Activated naive CD8-positive, alpha-beta T cell treated with anti-CD3 and anti-CD28 coated beads, Interleukin-2, amount 50 U/mL, for 24 hours (primary cell): ENCODE measurements around the gene CREB5.

Experiments
- ATAC-seq: fragments of 150-1000 bp; cut with Tn5 transposase; one replicate; pipeline ENCODE4 v1.10.0; 2021
- DNase-seq: peaks from one replicate; pipeline ENCODE4 v3.0.0; 2021
- H3K27ac Mint-ChIP-seq: one replicate; pipeline ENCODE4 v1.8.0; 2021; ENCODE audit warnings: mild to moderate bottlenecking, mixed read lengths
- H3K27me3 Mint-ChIP-seq: one replicate; pipeline ENCODE4 v1.8.0; 2021; ENCODE audit warnings: mixed read lengths
- H3K36me3 Mint-ChIP-seq: one replicate; pipeline ENCODE4 v1.8.0; 2021; ENCODE audit warnings: low read depth, mixed read lengths
- H3K4me1 Mint-ChIP-seq: one replicate; pipeline ENCODE4 v1.8.0; 2021; ENCODE audit warnings: mixed read lengths
- H3K4me3 Mint-ChIP-seq: one replicate; pipeline ENCODE4 v1.8.0; 2021; ENCODE audit warnings: mild to moderate bottlenecking, moderate library complexity, mixed read lengths
- H3K9me3 Mint-ChIP-seq: one replicate; pipeline ENCODE4 v1.8.0; 2021; ENCODE audit warnings: mixed read lengths

CREB5 gene

GRCh38 chr7:28717445-28718054 lies 305.2 kb downstream of the CREB5 start:
- ATAC-seq = no peak

GRCh38 chr7:28718055-28718481 lies 305.8 kb downstream of the CREB5 start:
- Mint-ChIP-seq H3K27ac (no peak overlapping the region), H3K4me3 (no peak overlapping the region), H3K36me3 (no peaks in the 10 kb centered on the region), H3K9me3 (no peaks in the 10 kb centered on the region), H3K4me1 (no peaks in the 10 kb centered on the region), H3K27me3 (no peaks in the 10 kb centered on the region)
- ATAC-seq (no peak), DNase-seq (no peak)

More at GRCh38 chr7:28717445-28718054, 305.2 kb downstream of the CREB5 start:
- H3K27ac Mint-ChIP-seq = no peak overlapping the region
- H3K9me3 Mint-ChIP-seq = no peaks in the 10 kb centered on the region
- H3K4me3 Mint-ChIP-seq = no peak overlapping the region
- no peak for DNase-seq
- H3K27me3 Mint-ChIP-seq = no peaks in the 10 kb centered on the region
- no peaks in the 10 kb centered on the region for H3K4me1 Mint-ChIP-seq
- no peaks in the 10 kb centered on the region for H3K36me3 Mint-ChIP-seq

GRCh38 chr7:28718545-28718944 lies 306.2 kb downstream of the CREB5 start:
- H3K4me1 Mint-ChIP-seq = no peaks in the 10 kb centered on the region
- no peaks in the 10 kb centered on the region for H3K27me3 Mint-ChIP-seq
- no peak for DNase-seq
- no peak overlapping the region for H3K4me3 Mint-ChIP-seq
- no peaks in the 10 kb centered on the region for H3K9me3 Mint-ChIP-seq
- no peak overlapping the region for H3K27ac Mint-ChIP-seq
- ATAC-seq = no peak
- no peaks in the 10 kb centered on the region for H3K36me3 Mint-ChIP-seq

GRCh38 chr7:28722684-28723083 lies 310.4 kb downstream of the CREB5 start:
- no peaks in the 10 kb centered on the region for H3K27me3 Mint-ChIP-seq
- no peak overlapping the region for H3K4me3 Mint-ChIP-seq
- DNase-seq (no peak), ATAC-seq (no peak)
- no peaks in the 10 kb centered on the region for H3K36me3 Mint-ChIP-seq
- no peaks in the 10 kb centered on the region for H3K4me1 Mint-ChIP-seq
- H3K9me3 Mint-ChIP-seq = no peaks in the 10 kb centered on the region
- H3K27ac Mint-ChIP-seq = no peak overlapping the region

- Mint-ChIP-seq H3K36me3 (no peaks in the 10 kb centered on the region), H3K4me3 (no peak overlapping the region), H3K4me1 (no peaks in the 10 kb centered on the region), H3K27me3 (no peaks in the 10 kb centered on the region), H3K27ac (no peak overlapping the region), H3K9me3 (no peaks in the 10 kb centered on the region)
- ATAC-seq = no peak
- DNase-seq = no peak
Observed at GRCh38 chr7:28723336-28723735, 311.0 kb downstream of the CREB5 start.

GRCh38 chr7:28724563-28724962 lies 312.2 kb downstream of the CREB5 start:
- Mint-ChIP-seq H3K4me1 (no peaks in the 10 kb centered on the region), H3K4me3 (no peak overlapping the region), H3K27ac (no peak overlapping the region), H3K27me3 (no peaks in the 10 kb centered on the region), H3K36me3 (no peaks in the 10 kb centered on the region), H3K9me3 (no peaks in the 10 kb centered on the region)
- DNase-seq (no peak), ATAC-seq (no peak)

- no peaks in the 10 kb centered on the region for H3K9me3 Mint-ChIP-seq
- H3K27ac Mint-ChIP-seq = no peak overlapping the region
- H3K36me3 Mint-ChIP-seq = no peaks in the 10 kb centered on the region
- no peak for DNase-seq
- no peaks in the 10 kb centered on the region for H3K4me1 Mint-ChIP-seq
- no peaks in the 10 kb centered on the region for H3K27me3 Mint-ChIP-seq
- no peak overlapping the region for H3K4me3 Mint-ChIP-seq
- ATAC-seq = no peak
Observed at GRCh38 chr7:28725045-28725642, 312.8 kb downstream of the CREB5 start.

- ATAC-seq (no peak), DNase-seq (no peak)
- Mint-ChIP-seq H3K9me3 (no peaks in the 10 kb centered on the region), H3K36me3 (no peaks in the 10 kb centered on the region), H3K4me1 (no peaks in the 10 kb centered on the region), H3K4me3 (no peak overlapping the region), H3K27me3 (no peaks in the 10 kb centered on the region), H3K27ac (no peak overlapping the region)
Observed at GRCh38 chr7:28725911-28726310, 313.6 kb downstream of the CREB5 start.

- H3K36me3 Mint-ChIP-seq = no peaks in the 10 kb centered on the region
- H3K27ac Mint-ChIP-seq = no peak overlapping the region
- no peak overlapping the region for H3K4me3 Mint-ChIP-seq
- no peaks in the 10 kb centered on the region for H3K9me3 Mint-ChIP-seq
- DNase-seq = no peak
- no peaks in the 10 kb centered on the region for H3K27me3 Mint-ChIP-seq
- no peak for ATAC-seq
- H3K4me1 Mint-ChIP-seq = no peaks in the 10 kb centered on the region
Observed at GRCh38 chr7:28726555-28726954, 314.2 kb downstream of the CREB5 start.

- Mint-ChIP-seq H3K4me1 (no peaks in the 10 kb centered on the region), H3K27me3 (no peaks in the 10 kb centered on the region), H3K4me3 (no peak overlapping the region), H3K9me3 (no peaks in the 10 kb centered on the region), H3K27ac (no peak overlapping the region), H3K36me3 (no peaks in the 10 kb centered on the region)
- ATAC-seq (no peak), DNase-seq (no peak)
Observed at GRCh38 chr7:28729281-28729680, 317.0 kb downstream of the CREB5 start.

GRCh38 chr7:28729727-28730126 lies 317.4 kb downstream of the CREB5 start:
- Mint-ChIP-seq H3K9me3 (no peaks in the 10 kb centered on the region), H3K27me3 (no peaks in the 10 kb centered on the region), H3K4me3 (no peak overlapping the region), H3K36me3 (no peaks in the 10 kb centered on the region), H3K4me1 (no peaks in the 10 kb centered on the region), H3K27ac (no peak overlapping the region)
- DNase-seq (no peak), ATAC-seq (no peak)

GRCh38 chr7:28731092-28731658 lies 318.9 kb downstream of the CREB5 start:
- ATAC-seq (no peak), DNase-seq (no peak)
- Mint-ChIP-seq H3K4me3 (no peak overlapping the region), H3K36me3 (no peaks in the 10 kb centered on the region), H3K27me3 (no peaks in the 10 kb centered on the region), H3K4me1 (no peaks in the 10 kb centered on the region), H3K27ac (no peak overlapping the region), H3K9me3 (no peaks in the 10 kb centered on the region)

GRCh38 chr7:28732071-28732869 lies 320.0 kb downstream of the CREB5 start:
- DNase-seq (no peak), ATAC-seq (no peak)
- Mint-ChIP-seq H3K27ac (no peak overlapping the region), H3K4me3 (no peak overlapping the region), H3K27me3 (no peaks in the 10 kb centered on the region), H3K4me1 (no peaks in the 10 kb centered on the region), H3K9me3 (no peaks in the 10 kb centered on the region), H3K36me3 (no peaks in the 10 kb centered on the region)

- no peaks in the 10 kb centered on the region for H3K27me3 Mint-ChIP-seq
- H3K9me3 Mint-ChIP-seq = no peaks in the 10 kb centered on the region
- no peak overlapping the region for H3K4me3 Mint-ChIP-seq
- ATAC-seq = no peak
- no peak overlapping the region for H3K27ac Mint-ChIP-seq
- no peaks in the 10 kb centered on the region for H3K4me1 Mint-ChIP-seq
- DNase-seq = no peak
- no peaks in the 10 kb centered on the region for H3K36me3 Mint-ChIP-seq
Observed at GRCh38 chr7:28733035-28733434, 320.7 kb downstream of the CREB5 start.

GRCh38 chr7:28738412-28738811 lies 326.1 kb downstream of the CREB5 start:
- ATAC-seq (no peak), DNase-seq (no peak)
- H3K27me3 Mint-ChIP-seq = peaks cover 6% of the 10 kb centered on the region
- no peak overlapping the region for H3K27ac Mint-ChIP-seq
- H3K4me1 Mint-ChIP-seq = no peaks in the 10 kb centered on the region
- H3K9me3 Mint-ChIP-seq = no peaks in the 10 kb centered on the region
- H3K4me3 Mint-ChIP-seq = no peak overlapping the region
- H3K36me3 Mint-ChIP-seq = no peaks in the 10 kb centered on the region
